GM19372 (cell line): ENCODE results near the gene BRD3OS.

Source experiments
- ATAC-seq: cut with Tn5 transposase; IDR thresholded peaks from one replicate; pipeline ENCODE4 v1.9.1; 2021; ENCODE audit warnings: mild to moderate bottlenecking, low read depth, moderate library complexity; ENCODE audit not compliant: unreplicated experiment

Gene BRD3OS

GRCh38 chr9:134003237-134003636 lies 22.0 kb upstream of the BRD3OS start:
- ATAC-seq, result no peak

DNA sequence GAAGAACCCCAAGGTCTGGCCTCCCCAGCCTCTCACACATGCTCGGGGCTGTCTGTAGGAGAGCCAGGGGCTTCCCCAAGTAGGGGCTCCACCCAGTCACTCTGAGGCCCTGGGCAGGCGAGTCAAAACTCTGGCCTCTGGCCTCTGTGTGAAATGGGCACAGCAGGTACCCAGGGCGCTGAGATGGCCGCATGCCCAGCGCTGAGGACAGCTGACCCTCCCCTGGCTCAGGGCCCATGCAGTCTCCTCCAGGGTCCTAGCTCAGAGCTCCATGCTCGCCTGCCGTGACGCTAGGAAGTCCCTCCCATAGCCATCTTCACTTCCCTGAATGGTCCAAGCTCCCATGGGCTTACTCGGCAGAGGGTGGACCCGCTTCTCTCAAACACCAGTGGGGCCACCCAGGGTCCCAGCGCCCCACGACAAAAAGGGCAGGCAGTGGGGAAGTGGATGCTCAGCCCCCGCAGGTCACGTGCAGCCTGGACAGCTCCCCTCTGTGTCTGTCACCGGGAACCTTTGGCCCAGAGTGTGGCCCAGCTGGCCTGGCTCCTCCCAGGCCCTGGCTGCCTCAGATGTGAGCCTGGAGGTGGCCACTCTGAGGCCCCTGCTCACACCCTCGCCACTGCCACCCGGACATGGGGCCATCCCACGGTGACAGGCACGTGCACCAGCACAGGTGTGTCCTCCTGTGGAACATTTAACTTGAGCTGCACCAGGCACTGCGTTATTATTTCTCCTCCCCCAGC lies 21.0 kb upstream of the BRD3OS start:
- ATAC-seq, result no peak

DNA sequence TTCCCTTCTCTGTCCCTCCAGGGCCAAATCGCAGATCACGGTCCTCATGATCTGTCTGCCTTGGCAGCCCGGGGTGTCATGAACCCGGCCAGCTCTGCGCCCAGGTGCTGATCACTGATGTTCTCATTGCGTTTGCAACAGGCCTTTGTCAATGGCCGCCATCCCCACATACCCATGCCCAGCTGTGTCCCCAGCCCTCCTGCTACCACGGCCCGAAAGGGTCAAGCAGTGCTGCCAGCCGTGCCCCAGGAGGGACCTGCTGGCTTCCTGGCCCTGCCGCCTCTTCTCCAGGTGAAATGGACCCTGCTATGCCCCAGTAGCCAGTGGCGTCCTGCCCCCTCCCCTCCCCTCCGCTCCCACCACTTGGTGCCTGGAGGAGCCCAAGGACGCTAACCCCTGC lies 20.4 kb upstream of the BRD3OS start:
- no peak for ATAC-seq

- no peak for ATAC-seq
Measured at GRCh38 chr9:134005381-134005780, 19.9 kb upstream of the BRD3OS start.

- no peak for ATAC-seq
Measured at GRCh38 chr9:134007150-134007549, 18.1 kb upstream of the BRD3OS start.

DNA sequence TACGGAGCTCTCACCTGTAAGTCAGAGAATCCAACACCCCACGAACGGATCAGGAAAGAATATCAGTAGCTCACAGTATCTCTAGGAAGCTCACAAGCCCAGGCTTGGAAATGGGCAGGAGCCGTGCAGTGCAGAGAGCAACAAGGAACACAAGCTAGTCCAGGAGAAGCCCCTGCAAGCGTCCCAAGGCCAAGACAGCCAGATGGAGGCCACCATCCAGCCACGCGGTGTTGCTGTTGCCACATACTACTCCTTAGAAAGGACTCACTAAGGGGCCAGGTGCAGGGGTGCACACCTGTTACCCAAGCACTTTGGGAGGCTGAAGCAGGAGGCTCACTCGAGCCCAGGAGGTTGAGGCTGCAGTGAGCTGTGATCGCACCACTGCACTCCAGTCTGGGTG lies 17.7 kb upstream of the BRD3OS start:
- ATAC-seq, result no peak

DNA sequence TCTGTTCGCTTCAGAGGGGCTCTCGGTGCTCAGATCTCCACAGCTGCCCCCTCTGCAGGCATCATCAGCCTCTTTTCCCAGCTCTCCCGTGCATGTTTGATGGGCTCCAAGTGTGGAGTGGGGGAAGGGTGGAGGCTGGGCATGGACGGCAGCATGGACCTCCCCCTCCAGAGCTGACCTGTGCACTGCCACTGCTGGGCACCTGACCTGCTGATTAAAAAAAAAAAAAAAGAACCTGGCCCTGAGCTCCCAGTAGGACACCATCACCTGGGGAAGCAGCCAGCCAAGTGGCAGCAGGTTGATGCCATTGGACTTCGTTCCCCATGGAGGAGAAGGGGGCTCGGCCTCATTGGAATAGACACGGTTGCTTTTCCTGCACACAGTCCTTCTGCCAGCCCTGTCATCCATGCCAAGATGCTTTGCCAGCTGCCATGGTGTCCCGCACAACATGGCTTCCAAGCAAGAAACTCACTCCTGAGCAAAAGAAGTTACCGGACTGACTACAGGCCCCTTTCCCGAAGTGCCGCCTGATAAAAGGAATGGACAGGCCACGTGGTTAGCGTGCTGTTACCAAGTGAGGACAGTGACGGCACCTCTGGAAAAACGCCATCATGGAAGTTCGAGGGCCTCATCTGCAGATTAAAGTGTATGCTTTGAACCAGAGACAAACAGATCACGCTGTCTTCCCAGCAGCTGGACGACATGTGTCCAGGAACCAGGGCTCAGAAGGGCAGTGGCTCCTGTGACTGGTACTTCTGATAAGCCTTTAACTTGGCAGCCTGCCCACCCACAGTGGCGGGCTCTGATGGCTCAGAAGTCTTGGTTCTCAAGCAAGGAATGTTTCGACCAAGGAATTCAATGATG lies 14.7 kb upstream of the BRD3OS start:
- no peak for ATAC-seq

DNA sequence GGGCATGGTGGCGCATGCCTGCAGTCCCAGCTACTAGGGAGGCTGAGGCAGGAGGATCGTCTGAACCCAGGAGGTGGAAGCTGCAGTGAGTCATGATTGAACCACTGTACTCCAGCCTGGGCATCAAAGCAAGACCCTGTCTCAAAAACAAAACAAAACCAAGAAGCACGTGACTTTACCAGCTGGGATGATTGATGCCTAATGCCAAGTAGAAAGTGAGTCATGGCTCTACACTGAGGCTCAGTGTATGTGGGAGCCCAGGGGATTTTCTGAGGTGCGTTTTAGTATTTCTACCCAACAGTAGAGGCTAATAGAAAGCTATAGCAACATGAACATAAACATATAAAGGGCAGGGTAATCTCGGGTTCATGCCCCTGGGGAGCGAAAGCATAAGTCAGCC lies 13.9 kb upstream of the BRD3OS start:
- ATAC-seq, result no peak

DNA sequence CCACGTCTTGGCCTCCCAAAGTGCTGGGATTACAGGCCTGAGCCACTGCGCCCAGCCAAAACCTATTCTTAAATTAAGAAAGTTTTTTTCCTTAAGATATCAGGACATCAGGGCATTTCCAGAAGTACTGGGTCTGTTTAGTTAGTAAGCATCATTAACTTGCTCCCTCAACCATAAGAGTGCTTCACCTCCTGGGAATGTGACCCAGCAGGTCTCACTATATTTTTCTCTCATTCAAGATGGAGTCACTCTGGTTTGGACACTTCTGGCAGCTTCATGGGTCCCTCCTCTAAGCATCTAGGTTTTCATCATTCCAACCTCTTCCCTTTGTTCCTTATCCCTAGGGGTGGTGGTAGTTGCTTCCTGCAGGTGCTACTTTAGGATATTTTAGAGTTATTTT lies 10.3 kb upstream of the BRD3OS start:
- ATAC-seq, result no peak

DNA sequence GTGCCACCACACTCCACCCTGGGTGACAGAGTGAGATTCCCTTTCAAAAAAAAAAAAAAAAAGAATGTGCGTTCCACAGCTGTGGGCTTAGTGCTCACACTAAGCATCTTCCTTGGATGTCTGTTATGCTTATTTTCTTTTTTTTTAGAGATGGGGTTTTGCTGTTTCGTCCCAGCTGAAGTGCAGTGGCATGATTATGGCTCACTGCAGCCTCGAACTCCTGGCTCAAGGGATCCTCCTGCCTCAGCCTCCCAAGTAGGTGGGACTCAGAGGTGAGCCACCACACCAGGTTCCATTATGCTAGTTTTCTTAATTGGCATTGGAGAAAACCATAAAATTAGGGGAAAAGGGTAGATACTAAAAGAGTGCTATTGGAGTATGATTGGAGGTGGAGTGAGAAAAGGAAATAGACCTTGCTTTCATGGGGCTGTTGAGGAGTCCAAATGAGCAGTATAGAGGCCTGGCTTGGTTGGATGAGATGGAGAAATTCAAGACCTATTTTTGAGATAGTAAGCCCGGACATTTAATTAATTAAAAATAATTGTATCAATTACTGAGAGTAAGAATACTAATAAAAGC lies 978 bp upstream of the BRD3OS start:
- ATAC-seq, result no peak

DNA sequence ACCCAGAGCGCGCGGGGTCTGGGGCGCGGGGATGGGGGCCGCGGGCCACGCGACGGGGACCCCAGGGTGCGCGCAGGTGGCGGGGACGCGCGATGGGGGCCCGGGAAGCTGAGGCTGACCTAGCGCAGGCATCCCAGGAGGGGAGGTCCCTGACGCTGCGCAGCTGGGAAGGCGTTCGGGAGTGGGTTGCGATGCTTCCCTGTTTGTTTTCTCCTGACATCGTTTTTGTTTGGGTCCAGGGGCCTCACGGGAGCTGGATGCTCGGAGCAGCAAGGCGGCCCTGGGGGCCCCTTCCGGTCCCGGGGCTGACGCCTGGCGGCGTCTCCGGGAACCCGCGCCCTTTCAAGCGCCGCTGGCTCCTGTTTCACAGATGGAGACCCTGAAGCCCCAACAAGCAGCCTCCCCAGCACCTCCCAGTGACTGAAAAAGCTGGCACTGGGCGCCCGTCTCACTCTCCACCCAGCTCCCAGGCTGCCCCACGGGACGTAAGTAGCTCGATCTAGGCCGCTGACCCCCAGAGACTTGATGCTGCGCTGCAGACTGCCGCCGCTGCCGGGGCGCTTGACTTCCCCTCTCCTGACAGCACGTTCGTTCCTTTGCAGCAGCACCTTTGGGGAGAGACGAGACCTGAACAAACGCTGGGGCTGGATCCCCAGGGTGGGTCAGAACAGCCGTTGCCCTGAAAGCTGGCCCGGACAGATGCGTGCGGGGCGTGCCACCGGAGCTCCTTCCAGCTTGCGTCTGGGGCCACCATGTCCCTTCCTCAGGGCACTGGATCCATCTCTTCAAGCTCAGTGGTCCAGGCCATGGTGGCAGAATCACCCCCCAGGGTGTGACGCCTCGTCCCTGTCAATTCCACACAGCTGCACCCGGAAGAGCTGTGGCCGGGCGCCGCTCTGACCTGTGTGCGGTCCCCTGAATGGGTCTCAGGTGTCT lies 593 bp downstream of the BRD3OS start:
- ATAC-seq, result peak; percentile 14

DNA sequence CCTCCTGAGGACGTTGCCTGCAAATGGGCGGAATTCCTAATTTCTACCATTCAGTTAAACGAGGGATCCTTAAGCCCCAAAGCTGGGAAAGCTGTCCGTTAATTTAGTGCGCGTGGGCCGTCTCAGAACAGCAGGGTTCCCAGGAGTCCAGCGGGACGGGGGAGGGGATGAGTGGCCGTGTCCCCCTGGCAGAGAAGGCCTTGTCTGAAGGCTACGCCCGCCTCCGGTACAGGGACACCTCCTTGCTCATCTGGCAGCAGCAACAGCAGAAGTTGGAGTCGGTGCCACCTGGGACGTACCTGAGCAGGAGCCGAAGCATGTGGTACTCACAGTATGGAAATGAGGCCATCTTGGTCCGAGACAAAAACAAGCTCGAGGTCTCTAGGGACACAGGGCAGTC lies 1.3 kb downstream of the BRD3OS start:
- no peak for ATAC-seq

- ATAC-seq, result no peak
Measured at GRCh38 chr9:134026981-134027380, 1.7 kb downstream of the BRD3OS start.

DNA sequence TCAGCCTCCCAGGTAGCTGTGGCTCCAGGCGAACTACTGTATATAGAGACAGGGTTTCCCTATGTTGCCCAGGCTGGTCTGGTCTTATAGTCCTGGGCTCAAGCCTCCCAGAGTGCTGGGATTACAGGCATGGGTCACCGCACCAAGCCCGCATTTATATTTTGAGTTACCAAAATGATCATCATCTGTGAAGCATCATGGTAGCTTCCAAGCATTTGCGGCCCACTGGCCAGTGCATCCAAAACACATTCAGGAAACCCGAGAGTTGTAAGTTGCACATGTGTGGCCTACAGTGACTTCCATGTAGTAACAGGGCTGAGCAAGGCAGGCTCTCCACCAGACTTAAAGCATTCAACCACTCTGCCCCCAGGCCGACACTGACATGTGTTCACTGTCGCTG lies 2.3 kb downstream of the BRD3OS start:
- ATAC-seq, result no peak

GRCh38 chr9:134028076-134028475 lies 2.8 kb downstream of the BRD3OS start:
- ATAC-seq, result no peak

- no peak for ATAC-seq
Measured at GRCh38 chr9:134028575-134029247, 3.4 kb downstream of the BRD3OS start.

GRCh38 chr9:134029248-134030226 lies 4.3 kb downstream of the BRD3OS start:
- no peak for ATAC-seq

DNA sequence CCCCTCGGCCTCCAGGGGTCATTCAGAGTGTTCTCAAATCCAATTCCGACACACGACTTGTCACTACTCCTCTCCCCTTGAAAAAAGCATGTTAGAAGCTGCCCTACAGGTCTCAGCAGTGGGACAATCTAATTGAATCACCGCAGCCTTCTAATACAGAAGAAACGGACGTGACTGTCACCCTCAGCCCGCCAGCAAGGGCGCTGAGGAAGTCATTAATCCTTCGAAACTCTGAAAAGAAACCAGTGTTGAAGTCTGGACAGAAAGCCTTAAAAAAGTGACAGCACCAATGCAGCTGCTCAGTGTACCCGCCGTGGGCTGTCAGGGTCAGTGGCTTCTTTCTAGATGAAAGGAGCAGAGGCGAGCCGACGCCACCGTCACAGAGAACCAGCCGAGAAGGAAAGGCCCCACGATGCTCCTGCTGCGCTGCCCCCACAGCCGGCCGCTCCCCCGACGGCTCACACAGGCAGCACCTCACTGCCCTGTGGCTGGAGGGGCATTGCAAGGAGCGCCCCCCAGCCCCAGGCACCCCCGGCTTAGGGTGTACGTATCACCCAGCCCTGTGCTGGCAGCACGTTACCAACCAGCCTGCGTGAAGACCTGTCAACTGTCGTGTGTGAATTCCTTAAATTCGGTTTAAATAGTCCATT lies 5.7 kb downstream of the BRD3OS start:
- ATAC-seq, result no peak
